ENCODE data around the gene SLC46A1. TPM values are rescaled to one million over a fixed set of nuclear protein-coding genes. Genes with fewer than 3 reads are reported as not detected.

Gene SLC46A1
- polyA plus RNA-seq, 3 donors: 1.5 to 6.3 (median 1.7) TPM

GRCh38 chr17:28364665-28365363, 41.2 kb downstream of the SLC46A1 start, which contains the start of gene SEBOX:
SEBOX (minus strand) TSS chr17:28365199; CDS start chr17:28365151, 48 bp downstream.
- Mint-ChIP-seq H3K36me3 (peaks cover 52 to 78% of the 10 kb centered on the region in 2 donors), H3K4me3 (no peak within 1 kb of the TSS), H3K9me3 (no peaks in the 10 kb centered on the region), H3K27ac (peak within 1 kb of the TSS in 2 of 7 donors; percentile 6 to 13), H3K4me1 (peaks cover 2% of the 10 kb centered on the region), H3K27me3 (ENCODE audit: low read depth in 3 of 3) (peaks cover 0 to 2% (median 1%) of the 10 kb centered on the region in 3 donors)
- Histone ChIP-seq H3K36me3 (replicated peaks in 1 of 2; ENCODE audit: control insufficient read depth in 1 of 2, insufficient read depth in 2 of 2, low read length in 2 of 2) (peaks cover 58 to 59% of the 10 kb centered on the region in 2 donors), H3K4me2 (replicated peaks; ENCODE audit: extremely low read depth, low read length, poor library complexity, severe bottlenecking) (no peak within 1 kb of the TSS), H3K4me3 (replicated peaks in 1 of 3; ENCODE audit: low read depth in 2 of 3, low read length in 3 of 3) (no peak within 1 kb of the TSS), H3K9me3 (replicated peaks in 1 of 2; ENCODE audit: control insufficient read depth in 1 of 2, insufficient read depth in 1 of 2, low read length in 2 of 2) (no peaks in the 10 kb centered on the region), H3K27me3 (ENCODE audit: control insufficient read depth in 2 of 2, insufficient read depth in 2 of 2, low read length in 2 of 2) (no peaks in the 10 kb centered on the region), H4K20me1 (ENCODE audit: insufficient read depth, low read length) (peaks cover 9% of the 10 kb centered on the region), H3K27ac (ENCODE audit: low read depth in 1 of 2, low read length in 2 of 2) (no peak within 1 kb of the TSS), H3K79me2 (ENCODE audit: insufficient read depth, low read length) (no peaks in the 10 kb centered on the region), H3K9ac (ENCODE audit: insufficient read depth, low read length, poor library complexity, severe bottlenecking) (no peak within 1 kb of the TSS), H2AFZ (ENCODE audit: insufficient read depth, low read depth, low read length, poor library complexity, severe bottlenecking) (no peak within 1 kb of the TSS), H3K4me1 (ENCODE audit: control insufficient read depth in 1 of 2, insufficient read depth in 2 of 2, low read length in 2 of 2) (peaks cover under 1 to 2% of the 10 kb centered on the region in 2 donors)
- TF ChIP-seq CTCF (IDR thresholded peaks at IDR 0.05): no peak
- WGBS (ENCODE audit: insufficient coverage): 96% methylated on average over 8 of the region's 13 CpGs
- intact Hi-C loops (cut with micrococcal nuclease): no loop called here
- no peak for DNase-seq

GRCh38 chr17:28363776-28364650, 42.0 kb downstream of the SLC46A1 start:
- intact Hi-C loops (cut with micrococcal nuclease): no loop called here

More at GRCh38 chr17:28363776-28364650, 42.0 kb downstream of the SLC46A1 start:
- Histone ChIP-seq H3K4me3 (replicated peaks in 1 of 3; ENCODE audit: low read depth in 2 of 3, low read length in 3 of 3) (no peak overlapping the region), H4K20me1 (ENCODE audit: insufficient read depth, low read length) (peaks cover 9% of the 10 kb centered on the region), H3K27me3 (ENCODE audit: control insufficient read depth in 2 of 2, insufficient read depth in 2 of 2, low read length in 2 of 2) (no peaks in the 10 kb centered on the region), H2AFZ (ENCODE audit: insufficient read depth, low read depth, low read length, poor library complexity, severe bottlenecking) (no peak overlapping the region), H3K9ac (ENCODE audit: insufficient read depth, low read length, poor library complexity, severe bottlenecking) (no peak overlapping the region), H3K4me2 (replicated peaks; ENCODE audit: extremely low read depth, low read length, poor library complexity, severe bottlenecking) (no peak overlapping the region), H3K9me3 (replicated peaks in 1 of 2; ENCODE audit: control insufficient read depth in 1 of 2, insufficient read depth in 1 of 2, low read length in 2 of 2) (no peaks in the 10 kb centered on the region), H3K79me2 (ENCODE audit: insufficient read depth, low read length) (peaks cover under 1% of the 10 kb centered on the region), H3K4me1 (ENCODE audit: control insufficient read depth in 1 of 2, insufficient read depth in 2 of 2, low read length in 2 of 2) (no peaks in the 10 kb centered on the region), H3K27ac (ENCODE audit: low read depth in 1 of 2, low read length in 2 of 2) (no peak overlapping the region), H3K36me3 (replicated peaks in 1 of 2; ENCODE audit: control insufficient read depth in 1 of 2, insufficient read depth in 2 of 2, low read length in 2 of 2) (peaks cover 64 to 66% of the 10 kb centered on the region in 2 donors)
- Mint-ChIP-seq H3K9me3 (no peaks in the 10 kb centered on the region), H3K36me3 (peaks cover 59 to 79% of the 10 kb centered on the region in 2 donors), H3K27me3 (ENCODE audit: low read depth in 3 of 3) (peaks cover 0 to 2% (median 1%) of the 10 kb centered on the region in 3 donors), H3K4me3 (no peak overlapping the region), H3K4me1 (no peaks in the 10 kb centered on the region), H3K27ac (peak overlapping the region in 1 of 7 donors; percentile 38)
- no peak for DNase-seq
- no peak for TF ChIP-seq CTCF (IDR thresholded peaks at IDR 0.05)
- 96% methylated on average over 8 of the region's 8 CpGs for WGBS (ENCODE audit: insufficient coverage)

Data from CD14-positive monocyte (primary cell).